ENCODE results near the gene IRF4.

Gene IRF4

GRCh38 chr6:391559-392440, at the start of gene IRF4:
IRF4 (plus strand) TSS chr6:391752; CDS start chr6:393153, 1,401 bp downstream.
- no peaks in the 10 kb centered on the region for H3K9me3 ChIP-seq (replicated peaks; ENCODE audit: insufficient read depth, low read length)
- H3K4me3 ChIP-seq (ENCODE audit: low read length), result peak within 1 kb of the TSS; percentile 98
- H3K4me2 ChIP-seq (ENCODE audit: low read depth, low read length), result peak within 1 kb of the TSS; percentile 81
- H3K79me2 ChIP-seq (ENCODE audit: low read length), result peaks cover 63% of the 10 kb centered on the region
- H3K9me2 ChIP-seq (replicated peaks; ENCODE audit: insufficient read depth, low read length), result no peaks in the 10 kb centered on the region
- H3K9ac ChIP-seq (ENCODE audit: low read length), result peak within 1 kb of the TSS; percentile 100
- DNase-seq, result peak; percentile 88
- peaks cover 46% of the 10 kb centered on the region for H4K20me1 ChIP-seq (ENCODE audit: insufficient read depth, low read length)
- no peaks in the 10 kb centered on the region for H3K27me3 ChIP-seq (replicated peaks; ENCODE audit: insufficient read depth, low read length)
- peaks cover 21% of the 10 kb centered on the region for H3K4me1 ChIP-seq (ENCODE audit: low read length)
- peak within 1 kb of the TSS; percentile 78 for H3K27ac ChIP-seq (ENCODE audit: low read length)
- peaks cover 36% of the 10 kb centered on the region for H3K36me3 ChIP-seq (replicated peaks; ENCODE audit: insufficient read depth, low read length)
- TF ChIP-seq EZH2 (optimal IDR thresholded peaks at IDR 0.05; ENCODE audit: low read depth, low read length), result no peak
- no peak for TF ChIP-seq EZH2phosphoT487 (IDR thresholded peaks at IDR 0.05; ENCODE audit: low read length)
- TF ChIP-seq, protein P1, sequence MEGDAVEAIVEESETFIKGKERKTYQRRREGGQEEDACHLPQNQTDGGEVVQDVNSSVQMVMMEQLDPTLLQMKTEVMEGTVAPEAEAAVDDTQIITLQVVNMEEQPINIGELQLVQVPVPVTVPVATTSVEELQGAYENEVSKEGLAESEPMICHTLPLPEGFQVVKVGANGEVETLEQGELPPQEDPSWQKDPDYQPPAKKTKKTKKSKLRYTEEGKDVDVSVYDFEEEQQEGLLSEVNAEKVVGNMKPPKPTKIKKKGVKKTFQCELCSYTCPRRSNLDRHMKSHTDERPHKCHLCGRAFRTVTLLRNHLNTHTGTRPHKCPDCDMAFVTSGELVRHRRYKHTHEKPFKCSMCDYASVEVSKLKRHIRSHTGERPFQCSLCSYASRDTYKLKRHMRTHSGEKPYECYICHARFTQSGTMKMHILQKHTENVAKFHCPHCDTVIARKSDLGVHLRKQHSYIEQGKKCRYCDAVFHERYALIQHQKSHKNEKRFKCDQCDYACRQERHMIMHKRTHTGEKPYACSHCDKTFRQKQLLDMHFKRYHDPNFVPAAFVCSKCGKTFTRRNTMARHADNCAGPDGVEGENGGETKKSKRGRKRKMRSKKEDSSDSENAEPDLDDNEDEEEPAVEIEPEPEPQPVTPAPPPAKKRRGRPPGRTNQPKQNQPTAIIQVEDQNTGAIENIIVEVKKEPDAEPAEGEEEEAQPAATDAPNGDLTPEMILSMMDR (IDR thresholded peaks at IDR 0.05; ENCODE audit: low read length), result no peak
- H2AFZ ChIP-seq (ENCODE audit: low read length), result peak within 1 kb of the TSS; percentile 55; the same call in 1 of the 2 replicates
- H3F3A ChIP-seq (ENCODE audit: insufficient read depth, low read length), result peaks cover 68% of the 10 kb centered on the region

GRCh38 chr6:341914-342831, 49.4 kb upstream of the IRF4 start:
- no peak for TF ChIP-seq EZH2 (optimal IDR thresholded peaks at IDR 0.05; ENCODE audit: low read depth, low read length)
- no peak for TF ChIP-seq EZH2phosphoT487 (IDR thresholded peaks at IDR 0.05; ENCODE audit: low read length)
- TF ChIP-seq, protein P1 (IDR thresholded peaks at IDR 0.05; ENCODE audit: low read length), result no peak
- H3K79me2 ChIP-seq (ENCODE audit: low read length), result peaks cover 93% of the 10 kb centered on the region
- no peak overlapping the region for H3K27ac ChIP-seq (ENCODE audit: low read length)
- DNase-seq, result no peak
- no peak overlapping the region for H3K4me3 ChIP-seq (ENCODE audit: low read length)
- no peak overlapping the region for H2AFZ ChIP-seq (ENCODE audit: low read length)
- no peaks in the 10 kb centered on the region for H3K27me3 ChIP-seq (replicated peaks; ENCODE audit: insufficient read depth, low read length)
- peaks cover 2% of the 10 kb centered on the region; the same call in 1 of the 2 replicates for H3F3A ChIP-seq (ENCODE audit: insufficient read depth, low read length)
- no peaks in the 10 kb centered on the region for H4K20me1 ChIP-seq (ENCODE audit: insufficient read depth, low read length)
- H3K9me3 ChIP-seq (replicated peaks; ENCODE audit: insufficient read depth, low read length), result no peaks in the 10 kb centered on the region
- peaks cover 15% of the 10 kb centered on the region for H3K36me3 ChIP-seq (replicated peaks; ENCODE audit: insufficient read depth, low read length)
- no peak overlapping the region for H3K9ac ChIP-seq (ENCODE audit: low read length)
- H3K9me2 ChIP-seq (replicated peaks; ENCODE audit: insufficient read depth, low read length), result no peaks in the 10 kb centered on the region
- H3K4me1 ChIP-seq (ENCODE audit: low read length), result peaks cover 12% of the 10 kb centered on the region
- H3K4me2 ChIP-seq (ENCODE audit: low read depth, low read length), result no peak overlapping the region

DNA sequence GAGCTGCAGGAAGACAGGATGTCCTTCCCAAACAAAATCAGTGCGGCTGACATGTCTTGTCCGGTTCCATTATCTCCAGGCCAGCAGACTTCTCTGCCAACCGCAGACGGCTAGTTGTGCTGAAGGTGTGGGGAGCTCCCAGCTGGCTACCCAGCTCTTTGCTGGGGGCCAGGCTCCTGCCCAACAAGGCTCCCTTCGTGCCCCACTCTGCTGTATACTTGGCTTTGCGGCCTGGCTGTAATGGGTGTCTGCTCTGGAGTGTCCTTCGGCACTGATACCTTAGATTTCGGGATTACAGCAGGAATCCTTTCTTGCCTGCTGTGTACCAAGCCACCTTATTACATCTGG, 48.7 kb upstream of the IRF4 start:
- Histone ChIP-seq H3K9me3 (replicated peaks; ENCODE audit: insufficient read depth, low read length) (no peaks in the 10 kb centered on the region), H3K4me3 (ENCODE audit: low read length) (no peak overlapping the region), H3K27me3 (replicated peaks; ENCODE audit: insufficient read depth, low read length) (no peaks in the 10 kb centered on the region), H3K4me2 (ENCODE audit: low read depth, low read length) (no peak overlapping the region), H3K79me2 (ENCODE audit: low read length) (peaks cover 90% of the 10 kb centered on the region), H3K36me3 (replicated peaks; ENCODE audit: insufficient read depth, low read length) (peaks cover 18% of the 10 kb centered on the region), H3K27ac (ENCODE audit: low read length) (no peak overlapping the region), H3F3A (ENCODE audit: insufficient read depth, low read length) (no peaks in the 10 kb centered on the region), H3K9me2 (replicated peaks; ENCODE audit: insufficient read depth, low read length) (no peaks in the 10 kb centered on the region), H2AFZ (ENCODE audit: low read length) (no peak overlapping the region), H3K4me1 (ENCODE audit: low read length) (peaks cover 5% of the 10 kb centered on the region), H4K20me1 (ENCODE audit: insufficient read depth, low read length) (no peaks in the 10 kb centered on the region), H3K9ac (ENCODE audit: low read length) (no peak overlapping the region)
- TF ChIP-seq EZH2phosphoT487 (IDR thresholded peaks at IDR 0.05; ENCODE audit: low read length) (no peak), EZH2 (optimal IDR thresholded peaks at IDR 0.05; ENCODE audit: low read depth, low read length) (no peak)
- TF ChIP-seq, protein P1 (IDR thresholded peaks at IDR 0.05; ENCODE audit: low read length), result no peak
- no peak for DNase-seq

Data from MM.1S (cell line).